Skin epidermis (tissue), 12 donors: ENCODE measurements around the gene KDM4C.

ENCODE experiments used
- H3K27ac ChIP-seq, 21 experiments: fragments of 200-600 bp; sonication (generic) in 11 of 21; one replicate each; pipeline ENCODE4 v1.5.0; 2020; ENCODE audit warnings: mild to moderate bottlenecking in 3 of 21, inconsistent platforms in 2 of 21, moderate library complexity in 2 of 21
- H3K4me3 ChIP-seq, 7 experiments: fragments of 200-600 bp; sonication (generic) in 2 of 7; one replicate each; pipeline ENCODE4 v1.5.0; 2020; ENCODE audit warnings: inconsistent platforms in 2 of 7, mild to moderate bottlenecking in 2 of 7, moderate library complexity in 1 of 7

The KDM4C gene

DNA sequence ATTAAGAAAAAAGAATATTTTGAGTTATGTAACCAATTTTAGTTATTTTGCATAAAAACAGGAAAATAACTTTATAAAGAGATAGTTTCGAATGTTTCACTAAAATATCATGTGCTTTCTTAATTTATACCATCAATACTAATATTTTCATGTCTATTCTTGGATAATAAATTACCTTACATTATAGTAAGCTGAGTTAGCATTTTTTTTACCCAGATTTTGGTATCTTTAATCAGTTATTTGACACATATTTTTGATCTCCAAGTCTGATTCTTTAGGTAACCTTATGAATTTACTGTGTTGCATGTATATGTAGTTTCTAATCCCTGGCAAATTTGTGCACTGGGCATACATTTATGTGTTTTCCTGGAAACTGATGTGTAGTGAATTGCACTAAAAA, 138.0 kb downstream of the KDM4C start:
- no peak overlapping the region for H3K4me3 ChIP-seq

GRCh38 chr9:6896562-6896961, 138.8 kb downstream of the KDM4C start:
- H3K4me3 ChIP-seq, result no peak overlapping the region
- H3K27ac ChIP-seq, result no peak overlapping the region

More for the DNA sequence above, 138.0 kb downstream of the KDM4C start:
- no peak overlapping the region for H3K27ac ChIP-seq

GRCh38 chr9:6897207-6897822, 139.5 kb downstream of the KDM4C start:
- Histone ChIP-seq H3K4me3 (no peak overlapping the region), H3K27ac (no peak overlapping the region)

GRCh38 chr9:6897898-6898302, 140.1 kb downstream of the KDM4C start:
- H3K27ac ChIP-seq, result no peak overlapping the region
- H3K4me3 ChIP-seq, result no peak overlapping the region

DNA sequence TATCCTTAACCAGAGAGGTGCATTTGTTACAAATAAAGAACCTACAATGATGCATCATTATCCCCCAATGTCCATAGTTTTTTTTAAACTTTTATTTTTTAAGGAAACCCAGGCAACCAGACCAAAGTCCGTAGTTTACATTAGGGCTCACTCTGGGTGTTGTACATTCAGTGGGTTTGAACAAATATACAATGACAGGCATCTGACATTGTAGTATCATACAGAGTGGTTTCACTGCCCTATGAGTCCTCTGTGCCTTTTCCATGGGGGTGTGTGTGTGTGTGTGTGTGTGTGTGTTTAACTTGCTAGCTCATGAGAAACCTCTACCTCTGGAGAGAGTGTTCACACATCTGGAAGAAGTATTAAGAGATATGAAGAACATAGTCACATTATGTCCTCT, 141.5 kb downstream of the KDM4C start:
- no peak overlapping the region for H3K27ac ChIP-seq
- H3K4me3 ChIP-seq, result no peak overlapping the region

GRCh38 chr9:6900440-6900883, 142.7 kb downstream of the KDM4C start:
- Histone ChIP-seq H3K27ac (no peak overlapping the region), H3K4me3 (no peak overlapping the region)

DNA sequence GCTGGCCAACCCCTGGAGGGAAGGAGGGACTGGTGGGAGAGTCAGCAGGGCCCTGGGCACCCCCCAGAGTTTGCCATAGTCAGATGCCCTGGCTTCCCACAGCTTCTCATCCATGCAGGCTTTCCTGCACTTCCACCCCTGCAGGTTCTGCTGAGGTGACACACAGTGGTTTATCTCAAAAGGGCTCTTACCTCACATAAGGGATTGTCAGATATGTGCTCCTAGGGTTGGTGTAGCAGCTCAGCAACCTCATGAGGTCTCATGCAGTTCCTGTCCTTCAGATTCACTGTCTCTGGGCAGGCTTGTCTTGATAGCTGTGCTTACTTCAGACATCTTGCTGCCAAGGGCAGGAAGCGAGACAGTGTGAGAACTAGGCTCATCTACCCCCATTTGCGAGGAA, 143.4 kb downstream of the KDM4C start:
- H3K27ac ChIP-seq, result no peak overlapping the region
- H3K4me3 ChIP-seq, result no peak overlapping the region

DNA sequence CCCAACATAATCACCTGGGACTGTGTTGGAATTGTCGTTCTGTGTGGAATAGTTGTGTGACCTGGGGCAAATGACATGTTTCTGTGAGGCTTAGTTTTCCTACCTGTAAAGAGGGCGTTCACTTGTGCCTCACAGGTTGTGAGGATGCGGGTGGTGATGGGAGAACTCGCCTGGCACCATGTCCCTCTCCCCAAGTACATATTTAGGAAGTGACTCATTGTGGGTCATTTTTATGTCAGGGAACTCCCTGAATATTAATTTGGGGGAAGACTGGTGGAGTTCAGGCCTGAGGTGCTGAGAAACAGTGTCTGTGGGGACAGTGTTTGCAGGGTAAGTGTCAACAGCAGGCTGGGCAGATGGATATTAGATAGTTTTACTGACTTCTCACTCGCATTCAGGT, 144.7 kb downstream of the KDM4C start:
- Histone ChIP-seq H3K4me3 (no peak overlapping the region), H3K27ac (no peak overlapping the region)

- Histone ChIP-seq H3K4me3 (no peak overlapping the region), H3K27ac (no peak overlapping the region)
Observed at GRCh38 chr9:6904371-6904770, 146.6 kb downstream of the KDM4C start.

DNA sequence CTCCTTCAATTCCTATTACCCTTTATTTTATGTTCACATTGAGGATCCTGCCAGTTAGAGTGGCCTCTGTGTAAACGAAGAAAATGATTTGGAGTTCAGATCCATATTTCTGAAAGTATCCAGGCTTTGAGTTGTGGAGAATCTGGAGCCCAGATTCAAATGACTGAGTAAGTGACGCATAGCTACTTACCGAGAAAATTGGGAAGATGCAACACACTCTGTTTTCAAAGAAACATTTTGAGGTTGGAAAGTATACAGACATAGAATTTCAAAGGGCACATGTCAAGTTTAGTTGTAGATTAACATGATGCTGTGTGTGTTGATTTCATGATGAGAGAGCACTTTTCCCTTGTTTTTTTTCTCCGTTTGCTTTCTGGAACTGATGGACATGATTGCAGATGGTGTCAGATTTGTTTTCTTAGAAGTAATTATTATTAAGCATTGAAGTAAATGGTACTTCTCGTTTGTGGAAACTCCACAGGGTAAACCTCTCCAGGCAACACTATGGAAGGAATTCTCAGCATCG, 148.1 kb downstream of the KDM4C start:
- no peak overlapping the region for H3K4me3 ChIP-seq
- H3K27ac ChIP-seq, result no peak overlapping the region

GRCh38 chr9:6907772-6908381, 150.1 kb downstream of the KDM4C start:
- no peak overlapping the region for H3K4me3 ChIP-seq
- no peak overlapping the region for H3K27ac ChIP-seq

- Histone ChIP-seq H3K4me3 (no peak overlapping the region), H3K27ac (no peak overlapping the region)
Observed at GRCh38 chr9:6909181-6909580, 151.4 kb downstream of the KDM4C start.

- H3K27ac ChIP-seq, result no peak overlapping the region
- H3K4me3 ChIP-seq, result no peak overlapping the region
Observed at GRCh38 chr9:6910032-6910431, 152.3 kb downstream of the KDM4C start.

GRCh38 chr9:6910497-6910896, 152.7 kb downstream of the KDM4C start:
- no peak overlapping the region for H3K27ac ChIP-seq
- H3K4me3 ChIP-seq, result no peak overlapping the region

- no peak overlapping the region for H3K4me3 ChIP-seq
- H3K27ac ChIP-seq, result no peak overlapping the region
Observed at GRCh38 chr9:6911901-6912638, 154.3 kb downstream of the KDM4C start.

DNA sequence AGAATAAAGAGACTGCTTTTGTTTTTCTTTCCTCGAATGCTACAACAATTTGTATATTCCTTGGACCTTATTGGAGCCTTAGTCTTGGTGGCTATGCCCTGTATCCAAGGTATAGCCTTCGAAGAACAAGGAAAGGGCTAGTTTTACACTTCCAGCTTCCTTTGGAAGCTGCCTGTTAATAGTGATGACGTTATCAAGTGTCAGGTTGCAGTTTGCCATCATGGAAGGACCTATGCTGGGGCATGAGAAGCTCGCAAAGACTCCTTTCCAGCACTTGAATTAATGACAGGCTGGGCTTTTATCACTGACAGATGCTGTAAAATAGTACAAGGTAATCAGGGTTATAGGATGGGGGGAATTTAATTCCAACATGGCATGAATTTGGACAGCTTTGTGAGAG, 157.9 kb downstream of the KDM4C start:
- H3K4me3 ChIP-seq, result no peak overlapping the region

GRCh38 chr9:6917162-6917561, 159.4 kb downstream of the KDM4C start:
- no peak overlapping the region for H3K27ac ChIP-seq
- no peak overlapping the region for H3K4me3 ChIP-seq

More for the DNA sequence above, 157.9 kb downstream of the KDM4C start:
- no peak overlapping the region for H3K27ac ChIP-seq

- Histone ChIP-seq H3K27ac (no peak overlapping the region), H3K4me3 (no peak overlapping the region)
Observed at GRCh38 chr9:6920041-6920440, 162.3 kb downstream of the KDM4C start.

GRCh38 chr9:6921315-6921714, 163.5 kb downstream of the KDM4C start:
- Histone ChIP-seq H3K27ac (no peak overlapping the region), H3K4me3 (no peak overlapping the region)

DNA sequence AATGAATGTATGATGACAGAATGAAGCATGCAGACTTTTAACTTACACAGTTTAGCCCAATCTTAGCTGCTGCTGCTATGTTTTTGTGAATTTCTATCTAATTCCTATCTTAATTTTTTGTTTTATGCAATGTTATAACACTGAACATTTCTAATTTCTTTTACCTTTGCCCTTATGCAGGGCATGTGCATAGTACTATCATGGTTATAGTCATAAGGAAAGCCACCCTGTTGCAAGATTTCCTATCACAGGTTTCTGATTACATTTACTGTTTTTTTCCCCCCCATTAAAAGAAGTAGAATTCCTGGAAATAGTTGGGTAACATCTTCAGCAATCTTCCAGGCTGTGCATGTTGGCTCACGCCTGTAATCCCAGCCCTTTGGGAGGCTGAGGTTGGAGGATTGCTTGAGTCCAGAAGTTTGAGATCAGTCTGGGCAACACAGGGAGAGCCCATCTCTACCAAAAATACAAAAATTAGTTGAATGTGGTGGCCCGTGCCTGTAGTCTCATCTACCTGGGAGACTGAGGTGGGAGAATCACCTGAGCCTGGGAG, 164.4 kb downstream of the KDM4C start:
- H3K4me3 ChIP-seq, result no peak overlapping the region
- no peak overlapping the region for H3K27ac ChIP-seq

DNA sequence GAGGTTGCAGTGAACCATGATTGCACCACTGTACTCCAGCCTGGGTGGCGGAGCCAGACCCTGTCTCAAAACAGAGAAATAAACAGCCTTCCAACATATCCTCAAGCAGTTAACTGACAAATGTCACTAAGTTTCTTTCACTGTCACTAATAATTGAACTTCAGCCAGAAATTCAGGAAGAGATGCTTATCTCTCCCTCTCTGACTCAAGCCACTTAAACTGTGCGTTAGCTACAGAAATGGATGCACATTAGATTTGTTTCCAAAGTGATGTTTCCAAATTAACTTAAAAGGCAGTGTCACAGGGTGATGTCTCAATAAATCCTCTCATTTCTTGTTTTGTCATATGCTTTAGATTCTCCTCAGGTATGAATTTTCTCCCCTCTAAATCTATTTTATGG, 164.9 kb downstream of the KDM4C start:
- H3K27ac ChIP-seq, result no peak overlapping the region

More for the DNA sequence above, 164.9 kb downstream of the KDM4C start:
- no peak overlapping the region for H3K4me3 ChIP-seq
